Right lobe of liver (tissue), 6 donors: Measurements from ENCODE around the gene STMN3. TPM values are rescaled to one million over a fixed set of nuclear protein-coding genes. Genes with fewer than 3 reads are reported as not detected.

Experiments used
- ATAC-seq, 4 donors: fragments of 200-7000 bp; cut with Tn5 transposase; one replicate each; pipeline ENCODE4 v1.9.1; 2020; ENCODE audit warnings: mild to moderate bottlenecking in 4 of 4, moderate library complexity in 4 of 4
- DNase-seq, 3 donors: peaks; one replicate each; pipeline ENCODE4 v3.0.0-alpha.2; 2020
- H3K27ac ChIP-seq, 3 donors: fragments of 200-600 bp; one replicate each; pipeline ENCODE4 v1.8.0; 2022
- H3K27me3 ChIP-seq, 2 donors: fragments of 200-600 bp; one replicate each; pipeline ENCODE4 v1.8.0; 2022
- H3K36me3 ChIP-seq, 4 donors: fragments of 200-600 bp; sonication (generic) in 1 of 4; one replicate each; pipeline versions ENCODE4 v1.5.1 to v1.8.0; 2017 to 2022; ENCODE audit warnings: control low read depth in 1 of 4
- H3K4me1 ChIP-seq, 4 donors: fragments of 200-600 bp; sonication (generic) in 1 of 4; one replicate each; pipeline versions ENCODE4 v1.5.1 to v1.8.0; 2017 to 2022; ENCODE audit warnings: control low read depth in 1 of 4
- H3K4me3 ChIP-seq, 3 donors: fragments of 200-600 bp; one replicate each; pipeline ENCODE4 v1.8.0; 2022
- H3K9me3 ChIP-seq, 4 donors: fragments of 200-600 bp; sonication (generic) in 1 of 4; one replicate each; pipeline versions ENCODE4 v1.5.1 to v1.8.0; 2017 to 2022; ENCODE audit warnings: control low read depth in 1 of 4
- POLR2A ChIP-seq: fragments of 450-650 bp; IDR thresholded peaks from one replicate; pipeline ENCODE4 v1.6.1; 2017; ENCODE audit warnings: antibody characterized with exemption, mild to moderate bottlenecking
- WGBS: methylation state at CpG from one replicate; pipeline ENCODE4 v1.1.6; 2018; ENCODE audit warnings: low coverage, low lambda C conversion rate; ENCODE audit not compliant: insufficient coverage; ENCODE audit errors: missing lambda C conversion rate; 5-methylcytosine and 5-hydroxymethylcytosine counted together
- intact Hi-C, 2 donors: fragments of 100-400 bp; cut with DNase I; formaldehyde crosslinking; loops; one replicate each; pipeline versions ENCODE4 v1.11.2 to v1.14.1; 2022
- total RNA-seq, 6 experiments: library from RNA; depleted of rRNA in 2 of 6; stranded (reverse); fragments of >200 nt in 2 of 6; fragmentation: NEBNext Ultra II Directional in 3 of 6; extraction: Animal tissue kit (Norgen Biotek cat#: 25700) in 3 of 6; gene quantifications; one replicate each; pipeline versions ENCODE4 v1.1.0 to v1.2.4, GENCODE V29; 2016 to 2023
- TF ChIP-seq, protein P1 (sequence below), 4 donors: fragments of 200-600 bp in 3 of 4; fragments of 450-650 bp in 1 of 4; IDR thresholded peaks; one replicate each; pipeline versions ENCODE4 v1.5.1 to v1.8.0; 2016 to 2022; ENCODE audit warnings: antibody characterized with exemption in 4 of 4, mild to moderate bottlenecking in 2 of 4
- donor health status: DM: no; HTN: yes; CAD: no.
- donor health status: DM: no; HTN: no; CAD: no.
- donor health status: DM: no; HTN: no; CAD: no.
- donor health status: DM: no; HTN: yes; CAD: no.
- donor health status: DM: no; HTN: yes; CAD: no.

STMN3 gene
- total RNA-seq, 6 experiments from 2014 or later, result 0.43 to 1.6 (median 0.77) TPM

- Histone ChIP-seq H3K27ac (no peak overlapping the region), H3K4me3 (no peak overlapping the region), H3K27me3 (no peaks in the 10 kb centered on the region), H3K36me3 (no peaks in the 10 kb centered on the region), H3K4me1 (no peaks in the 10 kb centered on the region), H3K9me3 (no peaks in the 10 kb centered on the region)
- ATAC-seq (no peak), DNase-seq (no peak)
- WGBS, result no CpG with 5 or more reads among the region's 13 CpGs
- TF ChIP-seq, protein P1, sequence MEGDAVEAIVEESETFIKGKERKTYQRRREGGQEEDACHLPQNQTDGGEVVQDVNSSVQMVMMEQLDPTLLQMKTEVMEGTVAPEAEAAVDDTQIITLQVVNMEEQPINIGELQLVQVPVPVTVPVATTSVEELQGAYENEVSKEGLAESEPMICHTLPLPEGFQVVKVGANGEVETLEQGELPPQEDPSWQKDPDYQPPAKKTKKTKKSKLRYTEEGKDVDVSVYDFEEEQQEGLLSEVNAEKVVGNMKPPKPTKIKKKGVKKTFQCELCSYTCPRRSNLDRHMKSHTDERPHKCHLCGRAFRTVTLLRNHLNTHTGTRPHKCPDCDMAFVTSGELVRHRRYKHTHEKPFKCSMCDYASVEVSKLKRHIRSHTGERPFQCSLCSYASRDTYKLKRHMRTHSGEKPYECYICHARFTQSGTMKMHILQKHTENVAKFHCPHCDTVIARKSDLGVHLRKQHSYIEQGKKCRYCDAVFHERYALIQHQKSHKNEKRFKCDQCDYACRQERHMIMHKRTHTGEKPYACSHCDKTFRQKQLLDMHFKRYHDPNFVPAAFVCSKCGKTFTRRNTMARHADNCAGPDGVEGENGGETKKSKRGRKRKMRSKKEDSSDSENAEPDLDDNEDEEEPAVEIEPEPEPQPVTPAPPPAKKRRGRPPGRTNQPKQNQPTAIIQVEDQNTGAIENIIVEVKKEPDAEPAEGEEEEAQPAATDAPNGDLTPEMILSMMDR (IDR thresholded peaks at IDR 0.05), result no peak
- no peak for TF ChIP-seq POLR2A
- intact Hi-C loops, result loop anchor here in 1 of 2 donors (5.0 kb wide), 1 partner anchor 403 kb away; no protein-coding TSS in a partner anchor
Observed at GRCh38 chr20:63680427-63680826, 27.2 kb upstream of the STMN3 start.

DNA sequence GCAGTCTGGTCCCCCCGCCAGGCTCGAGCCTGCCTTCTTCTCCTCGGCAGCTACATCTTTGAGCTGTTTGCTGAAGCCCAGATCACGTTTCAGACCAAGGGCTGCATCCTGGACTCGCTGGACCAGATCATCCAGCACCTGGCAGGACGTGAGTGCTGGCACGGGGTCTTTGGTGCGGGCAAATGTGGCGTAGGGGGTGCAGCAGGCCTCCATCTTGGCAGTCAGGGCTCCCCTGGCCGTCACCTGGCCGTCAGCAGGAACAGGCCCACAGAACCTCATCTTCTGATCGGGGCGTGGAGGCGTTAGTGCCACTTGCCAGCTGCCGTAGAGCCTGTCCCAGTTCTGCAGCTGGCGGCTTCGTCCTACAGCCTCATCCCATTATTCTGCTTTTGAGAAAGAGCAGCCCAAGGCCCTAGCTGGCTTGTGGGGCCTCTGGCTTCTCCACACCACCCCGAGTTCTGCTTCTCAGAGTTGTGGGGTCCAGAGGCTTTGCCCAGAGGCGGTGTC is 26.6 kb upstream of the STMN3 start:
- WGBS, result 100% methylated on average over 5 of the region's 19 CpGs
- Histone ChIP-seq H3K27ac (no peak overlapping the region), H3K27me3 (no peaks in the 10 kb centered on the region), H3K4me1 (no peaks in the 10 kb centered on the region), H3K36me3 (no peaks in the 10 kb centered on the region), H3K9me3 (no peaks in the 10 kb centered on the region), H3K4me3 (no peak overlapping the region)
- DNase-seq, result no peak
- TF ChIP-seq, protein P1 (IDR thresholded peaks at IDR 0.05), result no peak
- no peak for TF ChIP-seq POLR2A
- ATAC-seq, result no peak
- intact Hi-C loops, result loop anchor here in 1 of 2 donors (5.0 kb wide), 1 partner anchor 403 kb away; no protein-coding TSS in a partner anchor

DNA sequence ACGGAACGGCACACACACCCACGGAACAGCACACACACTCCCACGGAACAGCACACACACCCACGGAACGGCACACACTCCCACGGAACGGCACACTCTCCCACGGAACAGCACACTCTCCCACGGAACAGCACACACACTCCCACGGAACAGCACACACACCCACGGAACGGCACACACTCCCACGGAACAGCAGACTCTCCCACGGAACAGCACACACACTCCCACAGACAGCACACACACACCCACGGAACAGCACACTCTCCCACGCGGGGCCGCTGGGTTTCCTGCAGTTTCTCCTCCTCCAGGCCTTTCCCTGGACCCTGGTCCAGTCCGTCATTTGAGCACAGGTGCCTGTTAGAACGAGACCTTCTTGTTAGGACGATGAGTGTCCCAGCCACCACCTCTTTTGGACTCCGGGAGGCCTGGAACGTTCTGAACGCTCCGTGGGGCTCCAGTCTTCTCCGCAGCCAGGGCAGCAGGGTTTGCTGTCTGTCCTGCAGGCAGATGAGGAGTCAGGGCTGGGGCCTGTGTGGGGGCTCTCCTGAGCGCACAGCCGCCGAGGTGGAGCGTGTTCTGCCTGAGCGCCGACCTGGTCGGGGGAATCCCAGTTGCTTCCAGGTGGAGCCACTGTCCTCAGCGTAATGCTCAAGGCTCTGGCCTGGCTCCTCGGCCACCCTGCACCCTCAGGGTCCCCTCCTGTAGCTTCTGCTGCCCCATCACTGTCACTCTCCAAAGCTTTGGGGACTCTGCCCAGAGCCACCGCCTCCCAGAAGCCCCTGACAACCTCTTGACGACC is 25.6 kb upstream of the STMN3 start:
- DNase-seq (no peak), ATAC-seq (no peak)
- H3K4me3 ChIP-seq, result no peak overlapping the region
- peaks cover 0 to 3% (median 0%) of the 10 kb centered on the region in 4 donors for H3K36me3 ChIP-seq
- intact Hi-C loops, result no loop called here
- H3K27ac ChIP-seq, result no peak overlapping the region
- 70% methylated on average over 4 of the region's 38 CpGs for WGBS
- no peaks in the 10 kb centered on the region for H3K4me1 ChIP-seq
- TF ChIP-seq, protein P1 (IDR thresholded peaks at IDR 0.05), result no peak
- TF ChIP-seq POLR2A, result no peak
- no peaks in the 10 kb centered on the region for H3K27me3 ChIP-seq
- H3K9me3 ChIP-seq, result no peaks in the 10 kb centered on the region

DNA sequence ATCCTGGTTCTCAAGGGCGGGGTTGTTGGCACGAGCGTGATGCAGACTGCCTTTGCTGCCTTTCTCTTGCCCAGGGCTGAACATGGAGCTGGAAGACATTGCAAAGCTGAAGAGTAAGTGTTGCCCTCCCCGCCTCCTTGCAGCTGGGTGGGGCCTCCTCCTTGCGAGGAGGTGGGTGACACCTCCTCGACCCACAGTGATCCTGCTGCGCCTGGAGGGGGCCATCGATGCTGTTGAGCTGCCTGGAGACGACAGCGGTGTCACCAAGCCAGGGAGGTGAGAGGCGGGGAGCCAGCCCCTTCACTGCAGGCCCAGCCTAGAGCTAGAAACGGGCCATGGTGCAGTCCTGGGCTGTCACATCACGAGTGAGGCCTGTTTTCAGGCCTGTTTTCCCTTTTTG is 24.8 kb upstream of the STMN3 start:
- no peaks in the 10 kb centered on the region for H3K27me3 ChIP-seq
- H3K9me3 ChIP-seq, result no peaks in the 10 kb centered on the region
- ATAC-seq, result no peak
- H3K27ac ChIP-seq, result no peak overlapping the region
- peaks cover 0 to 6% (median 0%) of the 10 kb centered on the region in 4 donors for H3K36me3 ChIP-seq
- WGBS, result 89% methylated on average over 3 of the region's 13 CpGs
- TF ChIP-seq, protein P1 (IDR thresholded peaks at IDR 0.05), result no peak
- no peak for TF ChIP-seq POLR2A
- no peaks in the 10 kb centered on the region for H3K4me1 ChIP-seq
- H3K4me3 ChIP-seq, result no peak overlapping the region
- no peak for DNase-seq
- intact Hi-C loops, result no loop called here
